HG02852 (cell line): ENCODE results near the gene SP140.
"Not testable (repeated sequence)": the region's sequence is repeated elsewhere in the genome, so short reads cannot be mapped to it uniquely, and the experiment has no call there.

ENCODE experiments used
- ATAC-seq: cut with Tn5 transposase; IDR thresholded peaks from one replicate; pipeline ENCODE4 v1.9.1; 2021; ENCODE audit warnings: mild to moderate bottlenecking, moderate library complexity; ENCODE audit not compliant: unreplicated experiment

SP140 gene

GRCh38 chr2:230282936-230283335, 57.4 kb downstream of the SP140 start:
- no peak for ATAC-seq

- no peak for ATAC-seq
Measured at GRCh38 chr2:230286048-230286447, 60.5 kb downstream of the SP140 start.

- not testable (repeated sequence) for ATAC-seq
Measured at GRCh38 chr2:230289311-230289710, 63.8 kb downstream of the SP140 start.

- ATAC-seq = no peak
Measured at GRCh38 chr2:230295192-230295591, 69.7 kb downstream of the SP140 start.

- ATAC-seq = no peak
Measured at GRCh38 chr2:230296917-230297316, 71.4 kb downstream of the SP140 start.

- no peak for ATAC-seq
Measured at GRCh38 chr2:230299618-230300017, 74.1 kb downstream of the SP140 start.

GRCh38 chr2:230305416-230306275, 80.1 kb downstream of the SP140 start:
- no peak for ATAC-seq

GRCh38 chr2:230306474-230306873, 80.9 kb downstream of the SP140 start:
- ATAC-seq = no peak

- no peak for ATAC-seq
Measured at GRCh38 chr2:230307485-230307884, 81.9 kb downstream of the SP140 start.

- ATAC-seq = no peak
Measured at GRCh38 chr2:230308402-230309000, 83.0 kb downstream of the SP140 start.

GRCh38 chr2:230310792-230311191, 85.3 kb downstream of the SP140 start:
- not testable (repeated sequence) for ATAC-seq

GRCh38 chr2:230311634-230312033, 86.1 kb downstream of the SP140 start:
- not testable (repeated sequence) for ATAC-seq

- ATAC-seq = no peak
Measured at GRCh38 chr2:230312638-230313037, 87.1 kb downstream of the SP140 start.

GRCh38 chr2:230317366-230317765, 91.8 kb downstream of the SP140 start:
- ATAC-seq = no peak

GRCh38 chr2:230318190-230319121, 92.9 kb downstream of the SP140 start:
- ATAC-seq = peak; percentile 46

- peak; percentile 73 for ATAC-seq
Measured at GRCh38 chr2:230319211-230319862, 93.8 kb downstream of the SP140 start.

GRCh38 chr2:230321031-230321430, 95.5 kb downstream of the SP140 start:
- ATAC-seq = no peak

- ATAC-seq = no peak
Measured at GRCh38 chr2:230322561-230323384, 97.2 kb downstream of the SP140 start.

GRCh38 chr2:230323385-230324106, 98.0 kb downstream of the SP140 start:
- no peak for ATAC-seq
